ENCODE measurements around the gene MCTP2.

The MCTP2 gene

DNA sequence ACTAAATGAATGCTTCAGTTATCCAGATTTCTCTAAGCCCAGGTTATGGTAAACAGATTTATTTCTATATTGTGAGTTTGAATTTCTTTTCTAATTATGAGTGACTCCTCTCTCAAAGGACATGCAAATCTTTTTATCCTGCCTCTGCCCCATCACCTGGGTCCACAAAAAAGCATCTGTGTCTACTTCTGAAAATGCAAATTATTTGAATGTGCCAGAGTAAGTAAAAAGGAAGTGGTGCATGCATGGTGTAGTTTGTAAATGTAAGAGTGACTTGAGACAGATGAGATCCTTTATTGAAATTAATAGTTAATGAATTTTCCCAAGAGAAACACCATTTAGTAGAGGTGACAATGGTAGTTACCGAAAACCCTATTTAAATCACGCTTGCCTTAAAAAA lies 26.9 kb downstream of the MCTP2 start:
- DNase-seq (ENCODE audit: extremely low spot score, insufficient read length, low read depth) (no peak), FAIRE-seq (peak; percentile 93)

- FAIRE-seq (no peak), DNase-seq (ENCODE audit: extremely low spot score, insufficient read length, low read depth) (no peak)
Observed at GRCh38 chr15:94259121-94259751, 27.9 kb downstream of the MCTP2 start.

GRCh38 chr15:94259863-94260262 lies 28.5 kb downstream of the MCTP2 start:
- no peak for DNase-seq (ENCODE audit: extremely low spot score, insufficient read length, low read depth)
- FAIRE-seq = peak; percentile 62

- DNase-seq (ENCODE audit: extremely low spot score, insufficient read length, low read depth) = no peak
- no peak for FAIRE-seq
Observed at GRCh38 chr15:94262201-94262600, 30.8 kb downstream of the MCTP2 start.

DNA sequence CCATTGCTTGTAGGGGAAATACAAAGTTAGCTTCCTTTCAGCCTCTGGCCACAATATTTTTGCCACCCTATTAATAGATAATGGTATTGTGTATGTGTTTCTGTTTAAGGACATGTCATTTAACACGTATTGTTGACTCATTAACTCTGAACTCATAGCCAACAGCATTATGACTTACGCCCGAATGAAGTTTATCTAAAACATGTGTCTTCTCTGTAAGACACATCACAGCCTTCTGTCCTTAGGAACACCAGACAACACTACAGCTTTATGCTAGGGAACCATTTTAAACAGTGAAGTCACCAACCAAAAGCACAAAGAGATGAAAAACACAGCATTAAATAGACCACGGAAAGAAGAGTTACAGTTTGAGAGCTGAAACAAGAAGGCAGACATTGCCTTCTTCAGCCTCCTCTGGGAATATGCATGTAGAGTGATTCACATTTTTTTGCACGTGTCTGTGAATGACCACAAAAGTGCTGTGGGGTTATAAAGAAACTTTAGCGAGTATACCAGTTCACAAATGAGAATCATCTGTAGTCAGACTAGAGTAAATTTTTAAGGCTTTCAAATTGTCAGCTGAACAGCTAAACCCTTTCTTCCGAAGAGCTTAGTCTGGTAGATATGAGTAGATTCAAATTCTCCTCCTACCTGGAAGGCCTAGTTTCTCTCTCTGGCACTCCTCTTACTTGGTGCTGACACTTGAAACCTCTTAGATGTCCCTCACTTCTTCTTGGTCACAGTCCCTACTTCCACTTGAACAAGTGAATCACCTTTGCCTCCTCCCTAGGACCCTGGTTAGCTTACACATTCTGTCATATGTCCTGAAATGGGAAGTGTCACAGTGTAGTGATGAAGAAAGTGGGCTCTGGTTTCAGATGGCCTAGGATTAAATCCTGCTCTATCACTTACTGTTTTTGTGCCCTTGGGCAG lies 32.2 kb downstream of the MCTP2 start:
- FAIRE-seq (peak; percentile 95), DNase-seq (ENCODE audit: extremely low spot score, insufficient read length, low read depth) (no peak)

- no peak for DNase-seq (ENCODE audit: extremely low spot score, insufficient read length, low read depth)
Observed at GRCh38 chr15:94265009-94265408, 33.6 kb downstream of the MCTP2 start.

GRCh38 chr15:94265982-94266381 lies 34.6 kb downstream of the MCTP2 start:
- FAIRE-seq (no peak), DNase-seq (ENCODE audit: extremely low spot score, insufficient read length, low read depth) (no peak)

More at GRCh38 chr15:94265009-94265408, 33.6 kb downstream of the MCTP2 start:
- no peak for FAIRE-seq

DNA sequence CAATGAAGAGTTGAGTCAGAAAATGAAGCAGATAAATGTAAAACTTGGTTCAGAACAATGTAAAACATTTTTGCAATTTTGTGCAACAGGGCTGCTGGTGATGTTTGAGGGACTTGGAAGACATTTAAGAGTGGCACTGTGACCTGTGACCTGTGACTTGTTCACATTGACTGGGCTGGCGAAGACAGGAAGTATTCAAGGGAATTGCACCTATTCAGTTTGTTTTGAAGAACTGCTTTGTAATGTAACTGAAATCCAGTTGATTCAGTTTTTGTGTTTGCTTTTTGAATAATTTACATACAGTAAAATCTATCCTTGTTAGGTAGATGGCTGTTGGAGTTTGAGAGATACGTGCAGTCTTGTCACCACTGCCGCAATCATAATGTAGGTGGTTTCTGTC lies 35.4 kb downstream of the MCTP2 start:
- no peak for DNase-seq (ENCODE audit: extremely low spot score, insufficient read length, low read depth)
- peak; percentile 60 for FAIRE-seq

GRCh38 chr15:94269954-94270353 lies 38.6 kb downstream of the MCTP2 start:
- FAIRE-seq (no peak), DNase-seq (ENCODE audit: extremely low spot score, insufficient read length, low read depth) (no peak)

DNA sequence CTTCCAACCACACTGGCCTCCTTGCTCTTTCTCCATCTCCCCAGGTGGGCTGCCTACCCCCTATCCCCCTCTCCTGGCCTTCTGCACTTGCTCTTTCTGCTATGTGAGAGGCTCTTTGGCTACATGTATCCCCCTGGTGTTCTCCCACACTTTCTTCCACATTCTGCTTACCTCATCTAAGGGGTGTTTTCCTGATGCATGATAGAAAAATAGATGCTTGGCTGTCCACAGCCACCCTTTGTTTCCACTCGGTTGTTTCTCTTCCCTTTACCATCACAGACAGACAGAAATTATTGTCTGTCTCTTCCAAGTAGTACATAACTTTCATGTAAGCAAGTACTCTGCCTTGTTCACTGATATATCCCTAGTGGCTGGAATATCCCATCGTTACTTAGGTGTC lies 39.2 kb downstream of the MCTP2 start:
- FAIRE-seq = no peak
- DNase-seq (ENCODE audit: extremely low spot score, insufficient read length, low read depth) = no peak

GRCh38 chr15:94272251-94272898 lies 41.0 kb downstream of the MCTP2 start:
- peak; percentile 78 for FAIRE-seq
- no peak for DNase-seq (ENCODE audit: extremely low spot score, insufficient read length, low read depth)

DNA sequence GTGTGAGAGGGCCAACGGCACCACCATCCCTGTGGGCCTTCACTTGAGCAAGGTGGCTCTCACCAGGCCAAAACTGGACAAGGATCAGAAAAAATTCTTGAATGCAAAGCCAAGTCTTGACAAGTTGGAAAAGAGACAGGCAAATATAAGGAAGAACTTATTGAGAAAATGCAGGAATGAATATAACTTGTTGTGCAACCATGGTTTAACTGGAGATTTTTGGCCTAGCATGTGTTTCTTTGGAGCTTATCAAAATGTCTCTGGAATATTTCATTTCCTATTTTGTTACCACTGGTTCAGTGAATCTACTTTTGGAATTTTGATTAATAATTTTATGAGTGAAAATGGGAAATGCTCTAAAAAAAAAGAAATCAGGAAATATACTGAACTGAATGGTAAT lies 42.5 kb downstream of the MCTP2 start:
- DNase-seq (ENCODE audit: extremely low spot score, insufficient read length, low read depth) (no peak), FAIRE-seq (no peak)

DNA sequence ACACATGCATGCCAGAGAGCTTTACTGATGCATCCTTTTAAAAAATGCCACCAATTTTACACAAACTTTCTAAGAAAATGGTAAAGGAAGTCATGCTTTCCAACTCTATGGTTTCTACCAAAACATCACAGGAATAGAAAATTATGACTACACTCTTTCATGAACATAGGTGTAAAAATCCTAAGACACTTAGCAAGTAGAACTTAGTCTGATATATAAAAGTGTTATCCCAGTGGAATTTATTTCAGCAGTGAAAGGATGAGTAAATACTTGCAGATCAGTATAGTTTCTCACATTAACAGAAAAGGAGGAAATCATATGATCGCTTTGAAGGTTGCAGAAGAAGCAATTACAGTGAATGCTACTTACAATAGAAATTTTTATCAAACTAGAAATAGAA lies 43.4 kb downstream of the MCTP2 start:
- no peak for DNase-seq (ENCODE audit: extremely low spot score, insufficient read length, low read depth)
- FAIRE-seq = no peak

GRCh38 chr15:94277485-94277884 lies 46.1 kb downstream of the MCTP2 start:
- DNase-seq (ENCODE audit: extremely low spot score, insufficient read length, low read depth) = no peak
- no peak for FAIRE-seq

DNA sequence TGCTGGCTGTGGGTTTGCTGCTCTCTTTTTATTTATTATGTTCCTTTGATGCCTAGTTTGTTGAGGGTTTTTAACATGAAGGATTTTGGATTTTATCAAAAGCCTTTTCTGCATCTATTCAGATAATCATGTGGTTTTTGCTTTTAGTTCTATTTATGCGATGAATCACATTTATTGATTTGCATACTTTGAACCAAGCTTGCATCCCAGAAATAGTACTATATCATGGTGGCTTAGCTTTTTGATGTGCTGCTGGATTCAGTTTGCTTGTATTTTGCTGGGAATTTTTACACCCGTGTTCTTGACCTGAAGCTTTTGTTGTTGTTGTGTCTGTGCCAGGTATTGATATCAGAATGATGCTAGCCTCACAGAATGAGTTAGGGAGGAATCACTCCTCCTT lies 48.4 kb downstream of the MCTP2 start:
- peak; percentile 60 for FAIRE-seq
- no peak for DNase-seq (ENCODE audit: extremely low spot score, insufficient read length, low read depth)

GRCh38 chr15:94280301-94280700 lies 48.9 kb downstream of the MCTP2 start:
- DNase-seq (ENCODE audit: extremely low spot score, insufficient read length, low read depth) (no peak), FAIRE-seq (no peak)

DNA sequence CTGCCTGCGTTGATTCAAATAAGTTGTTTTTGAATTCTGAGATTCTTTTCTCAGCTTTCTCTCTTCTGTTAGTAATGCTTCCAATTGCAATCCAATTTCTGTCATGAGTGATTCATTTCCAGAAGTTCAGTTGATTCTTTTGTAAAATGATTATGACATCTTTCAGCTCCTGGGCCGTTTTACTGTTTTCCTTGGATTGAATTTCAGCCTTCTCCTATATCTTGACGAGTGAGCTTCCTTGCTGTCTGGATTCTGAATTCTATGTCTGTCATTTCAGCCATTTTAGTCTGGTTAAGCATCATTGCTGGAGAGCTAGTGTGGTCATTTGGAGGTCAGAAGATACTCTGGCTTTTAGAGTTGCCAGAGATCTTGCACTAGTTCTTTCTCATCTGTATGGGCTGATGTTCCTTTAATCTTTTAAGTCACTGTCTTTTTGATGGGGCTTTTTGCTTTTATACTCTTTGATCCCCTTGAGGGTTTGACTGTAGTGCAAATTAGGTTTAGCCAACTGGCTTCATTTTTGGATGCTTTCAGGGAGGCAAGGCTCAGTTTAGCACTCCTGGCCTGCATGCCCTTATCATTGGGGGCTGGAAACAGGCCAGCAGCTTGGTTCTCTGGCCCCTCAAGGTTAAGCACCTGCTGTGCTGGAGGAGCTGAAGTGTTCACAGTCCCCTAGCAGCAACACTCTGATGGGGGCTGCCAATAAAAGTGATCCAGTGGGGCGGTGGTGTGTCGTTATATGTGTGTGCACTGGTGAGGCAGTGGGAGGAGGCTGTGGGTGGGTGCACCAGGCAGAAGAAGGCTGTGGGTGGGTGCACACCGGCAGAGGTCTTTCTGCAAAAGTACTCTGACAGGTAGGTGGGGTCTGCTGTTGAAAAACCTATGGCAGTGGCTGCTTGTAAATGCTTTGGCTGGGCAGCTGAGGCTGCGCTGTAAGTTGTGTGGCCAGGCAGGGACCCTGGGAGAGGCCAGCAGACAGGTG lies 51.2 kb downstream of the MCTP2 start:
- DNase-seq (ENCODE audit: extremely low spot score, insufficient read length, low read depth) = no peak
- no peak for FAIRE-seq

DNA sequence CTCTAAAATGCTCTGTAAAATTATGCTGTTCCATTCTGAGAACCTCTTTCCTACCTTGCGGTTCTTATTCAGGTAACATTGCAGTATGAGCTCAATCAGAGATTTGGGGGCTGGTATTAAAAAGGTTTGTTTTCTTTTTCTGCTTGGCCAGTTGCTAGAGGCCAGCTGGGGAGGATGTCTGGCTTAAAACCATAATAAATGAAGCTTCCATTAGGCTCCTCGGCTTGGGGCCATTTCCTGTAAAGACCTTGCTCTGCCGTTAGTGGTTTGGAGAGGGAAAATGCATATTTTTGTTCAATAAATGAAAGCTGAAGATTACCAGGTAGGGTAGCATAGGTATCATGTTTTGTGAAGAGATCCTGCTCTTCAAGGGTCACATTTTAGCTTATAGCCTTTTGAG lies 55.2 kb downstream of the MCTP2 start:
- DNase-seq (ENCODE audit: extremely low spot score, insufficient read length, low read depth) = no peak
- FAIRE-seq = peak; percentile 73

DNA sequence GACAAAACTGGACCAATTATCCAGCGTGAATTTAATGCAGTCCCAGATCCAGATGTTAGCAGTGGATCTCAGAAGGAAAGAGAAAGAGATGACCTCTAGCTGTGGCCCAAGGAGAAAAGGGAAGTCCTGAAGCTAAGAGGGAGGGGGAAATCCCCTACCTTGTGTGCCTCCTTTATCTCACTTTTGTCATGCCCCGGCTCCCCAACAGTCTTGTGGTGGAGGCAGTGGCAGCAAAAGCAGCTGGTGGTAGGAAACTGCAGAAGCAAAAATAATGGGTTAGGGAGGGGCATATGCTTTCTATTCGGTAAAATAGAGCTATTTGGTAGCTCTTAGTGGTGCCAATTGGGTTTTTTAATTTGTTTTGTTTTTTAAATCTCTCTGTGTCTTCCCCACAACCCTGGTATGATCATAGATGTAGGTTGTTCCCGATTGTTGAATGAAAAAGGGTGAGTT lies 56.5 kb downstream of the MCTP2 start:
- DNase-seq (ENCODE audit: extremely low spot score, insufficient read length, low read depth) (no peak), FAIRE-seq (peak; percentile 98)

GRCh38 chr15:94290730-94291129 lies 59.4 kb downstream of the MCTP2 start:
- FAIRE-seq = no peak

More at GRCh38 chr15:94290730-94291129, 59.4 kb downstream of the MCTP2 start:
- no peak for DNase-seq (ENCODE audit: extremely low spot score, insufficient read length, low read depth)
